Fibroblast of lung (primary cell): ENCODE data around the gene MAPK9. TPM values are rescaled to one million over a fixed set of nuclear protein-coding genes. Genes with fewer than 3 reads are reported as not detected.
"Not testable (repeated sequence)": the region's sequence is repeated elsewhere in the genome, so short reads cannot be mapped to it uniquely, and the experiment has no call there.

ENCODE experiments used
- DNase-seq, 2 donors: peaks; one replicate each; pipeline versions ENCODE4 v3.0.0 to v3.0.0-alpha.2; 2010; ENCODE audit warnings: low read depth in 2 of 2
- H2AFZ ChIP-seq: 2 replicates; pipeline ENCODE4 v1.5.1; 2012; ENCODE audit warnings: low read length, control low read depth, inconsistent platforms
- H3K27ac ChIP-seq: 2 replicates; pipeline ENCODE4 v1.5.1; 2011; ENCODE audit warnings: low read length, control low read depth; ENCODE audit not compliant: insufficient read depth
- H3K27me3 ChIP-seq: 2 replicates; pipeline ENCODE4 v1.5.1; 2011; ENCODE audit warnings: mild to moderate bottlenecking, low read length; ENCODE audit not compliant: control insufficient read depth, insufficient read depth
- H3K36me3 ChIP-seq: 2 replicates; pipeline ENCODE4 v1.5.1; 2011; ENCODE audit warnings: low read length; ENCODE audit not compliant: control insufficient read depth, insufficient read depth
- H3K4me1 ChIP-seq: 2 replicates; pipeline ENCODE4 v1.5.1; 2011; ENCODE audit warnings: low read length; ENCODE audit not compliant: control insufficient read depth, insufficient read depth; ENCODE audit errors: extremely low read depth
- H3K4me2 ChIP-seq: 2 replicates; pipeline ENCODE4 v1.5.1; 2011; ENCODE audit warnings: low read length, control low read depth; ENCODE audit not compliant: insufficient read depth; ENCODE audit errors: extremely low read depth
- H3K4me3 ChIP-seq, 4 experiments: fragments of 200-600 bp in 1 of 4; sonication (generic) in 1 of 4; replicated peaks in 1 of 4; 2 replicates each; pipeline ENCODE4 v1.5.1; 2011 to 2016; ENCODE audit warnings: low read length in 4 of 4, low read depth in 3 of 4, mild to moderate bottlenecking in 3 of 4, control low read depth in 2 of 4, inconsistent platforms in 1 of 4, mixed read lengths in 1 of 4; ENCODE audit not compliant: insufficient read depth in 1 of 4; ENCODE audit errors: control extremely low read depth in 1 of 4
- H3K79me2 ChIP-seq: 2 replicates; pipeline ENCODE4 v1.5.1; 2012; ENCODE audit warnings: mild to moderate bottlenecking, low read length, inconsistent platforms; ENCODE audit not compliant: control insufficient read depth, insufficient read depth
- H3K9ac ChIP-seq: 2 replicates; pipeline ENCODE4 v1.5.1; 2011; ENCODE audit warnings: mild to moderate bottlenecking, low read length, control low read depth; ENCODE audit not compliant: insufficient read depth
- H3K9me3 ChIP-seq: 2 replicates; pipeline ENCODE4 v1.5.1; 2012; ENCODE audit warnings: low read depth, low read length; ENCODE audit not compliant: control insufficient read depth, insufficient read depth
- H4K20me1 ChIP-seq: 2 replicates; pipeline ENCODE4 v1.5.1; 2011; ENCODE audit warnings: low read length; ENCODE audit not compliant: control insufficient read depth, insufficient read depth; ENCODE audit errors: extremely low read depth
- CTCF ChIP-seq, 2 donors: IDR thresholded peaks in 1 of 2; conservative IDR thresholded peaks in 1 of 2; 1 replicate in 1 of 2; 2 replicates in 1 of 2; pipeline ENCODE4 v1.5.1; 2011 to 2012; ENCODE audit warnings: low read length in 2 of 2, control low read depth in 1 of 2, inconsistent platforms in 1 of 2, low read depth in 1 of 2, mild to moderate bottlenecking in 1 of 2
- EZH2 ChIP-seq: IDR thresholded peaks from 2 replicates; pipeline ENCODE4 v1.5.1; 2012; ENCODE audit warnings: low read length, control low read depth, mild to moderate bottlenecking; ENCODE audit errors: missing control alignments
- polyA plus RNA-seq, 2 donors: library from polyadenylated mRNA; depleted of rRNA in 1 of 2; stranded (reverse) in 1 of 2; unstranded in 1 of 2; fragments of >200 nt; gene quantifications; 2 replicates each; pipeline ENCODE4 v1.2.1, GENCODE V29; 2011 to 2012; ENCODE audit warnings: missing spikeins in 1 of 2
- total RNA-seq: library from RNA; depleted of rRNA; stranded (reverse); fragments of >200 nt; gene quantifications from 2 replicates; pipeline ENCODE4 v1.2.1, GENCODE V29; 2014

The MAPK9 gene
- total and polyA plus RNA-seq, 2 donors (not counting 1 experiment from before 2014, with no cell fraction given) = 27.6 to 36.8 TPM

GRCh38 chr5:180211761-180212035 is 80.2 kb downstream of the MAPK9 start:
- no peak overlapping the region for H3K4me3 ChIP-seq
- H3K36me3 ChIP-seq = no peaks in the 10 kb centered on the region
- H3K27ac ChIP-seq = no peak overlapping the region
- TF ChIP-seq CTCF (conservative IDR thresholded peaks at IDR 0.05 in 1 of 2, IDR thresholded peaks at IDR 0.05 in 1 of 2; ENCODE audit: low read depth in 1 of 2, low read length in 2 of 2) (no peak), EZH2 (no peak)
- H3K4me2 ChIP-seq = no peak overlapping the region
- H2AFZ ChIP-seq = no peak overlapping the region
- no peaks in the 10 kb centered on the region for H4K20me1 ChIP-seq
- H3K27me3 ChIP-seq = peaks cover 10% of the 10 kb centered on the region
- no peak overlapping the region for H3K9ac ChIP-seq
- DNase-seq = no peak
- H3K9me3 ChIP-seq = peaks cover 3% of the 10 kb centered on the region
- no peaks in the 10 kb centered on the region for H3K79me2 ChIP-seq
- no peaks in the 10 kb centered on the region for H3K4me1 ChIP-seq

DNA sequence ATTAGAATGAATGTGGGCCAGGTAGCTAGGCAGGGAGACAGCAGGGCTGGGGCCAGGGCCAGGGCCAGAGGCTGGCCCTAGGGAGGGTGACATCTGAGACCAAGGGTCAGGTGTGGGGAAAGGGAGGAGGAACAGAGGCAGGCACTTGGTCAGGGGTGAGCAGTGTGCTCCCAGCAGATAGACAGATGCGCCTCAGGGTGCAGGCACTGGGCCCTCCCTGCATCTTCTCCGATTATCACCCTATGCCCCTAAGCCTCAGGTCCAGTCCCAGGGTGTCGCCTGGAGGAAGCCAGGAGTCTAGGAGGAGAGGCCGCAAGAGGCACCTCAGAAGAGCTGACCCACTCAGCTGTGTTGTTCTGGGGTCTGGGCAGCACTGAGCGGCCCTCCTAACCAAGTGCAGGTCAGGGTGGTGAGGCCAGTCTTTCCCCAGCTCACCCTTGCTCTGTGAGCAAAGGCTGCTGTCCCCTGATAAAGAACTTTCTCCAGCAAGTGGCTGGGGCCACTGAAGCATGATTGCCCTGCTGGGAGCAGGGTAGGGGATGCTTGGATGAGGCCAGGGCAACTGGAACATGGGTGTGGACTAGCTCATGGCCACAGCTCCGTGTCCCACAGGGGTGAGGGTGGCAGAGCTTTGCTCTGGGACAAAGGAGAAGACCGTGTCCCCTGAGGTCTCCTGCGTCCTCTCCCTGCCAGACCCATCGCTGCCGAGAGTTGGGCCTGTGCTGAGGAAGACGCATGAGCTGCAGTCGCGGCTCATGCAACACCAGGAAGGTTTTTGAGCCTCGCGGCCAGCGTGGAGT is 80.7 kb downstream of the MAPK9 start:
- TF ChIP-seq CTCF (conservative IDR thresholded peaks at IDR 0.05 in 1 of 2, IDR thresholded peaks at IDR 0.05 in 1 of 2; ENCODE audit: low read depth in 1 of 2, low read length in 2 of 2) = no peak
- no peak for TF ChIP-seq EZH2
- Histone ChIP-seq H4K20me1 (no peaks in the 10 kb centered on the region), H3K79me2 (no peaks in the 10 kb centered on the region), H3K4me2 (no peak overlapping the region), H3K36me3 (no peaks in the 10 kb centered on the region), H3K9ac (no peak overlapping the region), H3K4me1 (no peaks in the 10 kb centered on the region), H3K4me3 (no peak overlapping the region), H3K27me3 (peaks cover 10% of the 10 kb centered on the region), H3K9me3 (peaks cover 3% of the 10 kb centered on the region), H2AFZ (no peak overlapping the region), H3K27ac (no peak overlapping the region)
- no peak for DNase-seq

- not testable (repeated sequence) for H4K20me1 ChIP-seq, H3K9ac ChIP-seq, H3K4me2 ChIP-seq, H3K4me1 ChIP-seq, H2AFZ ChIP-seq, H3K79me2 ChIP-seq, H3K36me3 ChIP-seq, DNase-seq, H3K4me3 ChIP-seq, H3K27ac ChIP-seq, H3K9me3 ChIP-seq, H3K27me3 ChIP-seq
Observed at GRCh38 chr5:180210077-180210476, 81.8 kb downstream of the MAPK9 start.
